GM12878 (cell line): Measurements from ENCODE around the gene MISFA. TPM values are rescaled to one million over a fixed set of nuclear protein-coding genes. Genes with fewer than 3 reads are reported as not detected.

Source experiments
- BRCA1 ChIP-seq: IDR thresholded peaks from 2 replicates; pipeline ENCODE4 v1.6.1; 2011; ENCODE audit warnings: low read depth, low read length, improper control_type of control experiment
- CREB1 ChIP-seq: IDR thresholded peaks from 2 replicates; pipeline ENCODE4 v1.6.1; 2012; ENCODE audit warnings: low read depth, mild to moderate bottlenecking, inconsistent platforms
- HDAC6 ChIP-seq: fragments of 200-600 bp; sonication (generic); IDR thresholded peaks from one replicate; pipeline ENCODE4 v1.8.0; 2017; ENCODE audit warnings: antibody characterized with exemption; ENCODE audit not compliant: unreplicated experiment
- IKZF2 ChIP-seq, 2 experiments: fragments of 450-650 bp; IDR thresholded peaks; 2 replicates each; pipeline ENCODE4 v1.6.1; 2017; ENCODE audit warnings: mild to moderate bottlenecking in 2 of 2, moderate library complexity in 2 of 2
- IRF4 ChIP-seq: IDR thresholded peaks from 2 replicates; pipeline ENCODE4 v1.6.1; 2011; ENCODE audit warnings: low read depth, low read length
- MXI1 ChIP-seq: fragments of 150-350 bp; IDR thresholded peaks from 2 replicates; pipeline ENCODE4 v1.6.1; 2011; ENCODE audit warnings: low read depth, mild to moderate bottlenecking, inconsistent platforms, low read length, improper control_type of control experiment
- ZBED1 ChIP-seq: IDR thresholded peaks from 2 replicates; pipeline ENCODE4 v1.6.1; 2016; ENCODE audit warnings: borderline replicate concordance
- polyA plus RNA-seq, 11 experiments: library from polyadenylated mRNA; depleted of rRNA in 4 of 11; unstranded in 6 of 11; stranded (reverse) in 5 of 11; fragments of >200 nt; fragmentation: Nextera tagmentation in 4 of 11; fragmentation: Illumina TruSeq in 1 of 11; extraction: Ambion mirVana in 4 of 11; extraction: Trizol in 1 of 11; gene quantifications; 1 replicate in 1 of 11; 2 replicates in 10 of 11; pipeline versions ENCODE4 v1.2.1 to v1.2.3, GENCODE V29; 2011 to 2016; ENCODE audit warnings: inconsistent platforms in 2 of 11, missing spikeins in 2 of 11, low read depth in 1 of 11
- total RNA-seq, 4 experiments: library from RNA; depleted of rRNA in 3 of 4; stranded (reverse); fragments of >200 nt in 3 of 4; fragmentation: Illumina TruSeq in 1 of 4; extraction: Trizol in 1 of 4; gene quantifications; 2 replicates each; pipeline versions ENCODE4 v1.2.1 to v1.2.3, GENCODE V29; 2013 to 2021
- TF ChIP-seq, protein P1 (sequence below): fragments of 450-650 bp; formaldehyde crosslinking; IDR thresholded peaks from 2 replicates; pipeline ENCODE4 v1.4.0; 2020; ENCODE audit warnings: mild to moderate bottlenecking, moderate library complexity
- TF ChIP-seq, protein P2 (sequence below): fragments of 450-650 bp; IDR thresholded peaks from 2 replicates; pipeline ENCODE4 v1.6.1; 2017; ENCODE audit warnings: antibody characterized with exemption, mild to moderate bottlenecking, moderate library complexity
- TF ChIP-seq, protein P3 (sequence below): fragments of 450-650 bp; IDR thresholded peaks from 2 replicates; pipeline ENCODE4 v1.6.1; 2017; ENCODE audit warnings: low read depth, mild to moderate bottlenecking, moderate library complexity
- TF ChIP-seq, protein P4 (sequence below): IDR thresholded peaks from 2 replicates; pipeline ENCODE4 v1.6.1; 2011; ENCODE audit warnings: low read depth, mild to moderate bottlenecking, low read length, moderate library complexity, borderline replicate concordance; ENCODE audit errors: extremely low read depth
- TF ChIP-seq, protein P5 (sequence below): fragments of 450-650 bp; IDR thresholded peaks from 2 replicates; pipeline ENCODE4 v1.6.1; 2017; ENCODE audit warnings: mild to moderate bottlenecking, moderate library complexity
- TF ChIP-seq, protein P6 (sequence below): fragments of 450-650 bp; IDR thresholded peaks from 2 replicates; pipeline ENCODE4 v1.6.1; 2017; ENCODE audit warnings: borderline replicate concordance

The MISFA gene
- total and polyA plus RNA-seq, 10 of the 15 experiments (the other 5 are each of a cell fraction or from before 2014, with no cell fraction given): 0.88 to 4.6 (median 2.3) TPM; not detected in 1

DNA sequence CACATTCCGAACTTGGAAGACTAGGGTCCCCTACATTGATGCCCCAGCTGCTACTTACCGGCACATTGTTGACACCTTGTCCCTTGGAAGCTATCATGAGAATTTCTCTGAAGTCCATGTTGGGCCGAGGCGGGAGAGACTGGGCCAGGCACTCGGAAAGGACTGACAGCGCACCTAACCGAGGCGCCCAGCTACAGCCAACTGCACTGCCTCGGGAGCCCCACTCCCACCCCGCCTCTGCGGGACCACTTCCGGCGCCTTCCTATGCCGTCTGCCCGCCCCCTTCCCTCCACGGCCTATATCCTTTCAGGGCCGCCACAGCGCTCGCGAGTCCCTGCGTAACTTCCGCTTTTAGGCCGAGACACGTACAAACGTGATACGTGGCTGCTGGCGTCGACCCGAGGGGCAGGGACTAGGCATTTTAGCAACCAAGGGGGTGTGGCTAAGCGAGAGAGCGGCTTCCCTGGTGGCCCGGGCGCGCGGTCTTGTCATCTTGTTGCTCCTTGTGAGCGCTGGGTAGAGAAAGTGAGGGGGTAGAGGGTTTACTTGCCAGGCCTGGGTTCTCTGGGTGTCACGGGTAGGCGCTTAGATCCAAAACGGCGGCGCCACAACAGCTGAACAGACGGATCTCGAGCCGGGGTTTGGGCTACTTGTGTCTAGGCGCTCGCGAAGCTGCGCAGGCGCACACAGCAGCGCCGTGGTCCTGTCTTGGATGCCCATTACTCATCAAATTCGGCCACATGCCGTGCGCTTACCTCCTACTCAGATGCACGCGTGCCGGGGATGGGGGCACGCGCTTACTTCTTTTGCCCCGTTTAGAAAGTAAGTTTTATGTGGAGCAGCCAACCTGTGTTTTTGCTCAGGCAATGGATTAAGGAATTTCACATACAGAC is 34.8 kb downstream of the MISFA start, which contains the start of gene SPTY2D1 (continued):
- TF ChIP-seq, protein P1, sequence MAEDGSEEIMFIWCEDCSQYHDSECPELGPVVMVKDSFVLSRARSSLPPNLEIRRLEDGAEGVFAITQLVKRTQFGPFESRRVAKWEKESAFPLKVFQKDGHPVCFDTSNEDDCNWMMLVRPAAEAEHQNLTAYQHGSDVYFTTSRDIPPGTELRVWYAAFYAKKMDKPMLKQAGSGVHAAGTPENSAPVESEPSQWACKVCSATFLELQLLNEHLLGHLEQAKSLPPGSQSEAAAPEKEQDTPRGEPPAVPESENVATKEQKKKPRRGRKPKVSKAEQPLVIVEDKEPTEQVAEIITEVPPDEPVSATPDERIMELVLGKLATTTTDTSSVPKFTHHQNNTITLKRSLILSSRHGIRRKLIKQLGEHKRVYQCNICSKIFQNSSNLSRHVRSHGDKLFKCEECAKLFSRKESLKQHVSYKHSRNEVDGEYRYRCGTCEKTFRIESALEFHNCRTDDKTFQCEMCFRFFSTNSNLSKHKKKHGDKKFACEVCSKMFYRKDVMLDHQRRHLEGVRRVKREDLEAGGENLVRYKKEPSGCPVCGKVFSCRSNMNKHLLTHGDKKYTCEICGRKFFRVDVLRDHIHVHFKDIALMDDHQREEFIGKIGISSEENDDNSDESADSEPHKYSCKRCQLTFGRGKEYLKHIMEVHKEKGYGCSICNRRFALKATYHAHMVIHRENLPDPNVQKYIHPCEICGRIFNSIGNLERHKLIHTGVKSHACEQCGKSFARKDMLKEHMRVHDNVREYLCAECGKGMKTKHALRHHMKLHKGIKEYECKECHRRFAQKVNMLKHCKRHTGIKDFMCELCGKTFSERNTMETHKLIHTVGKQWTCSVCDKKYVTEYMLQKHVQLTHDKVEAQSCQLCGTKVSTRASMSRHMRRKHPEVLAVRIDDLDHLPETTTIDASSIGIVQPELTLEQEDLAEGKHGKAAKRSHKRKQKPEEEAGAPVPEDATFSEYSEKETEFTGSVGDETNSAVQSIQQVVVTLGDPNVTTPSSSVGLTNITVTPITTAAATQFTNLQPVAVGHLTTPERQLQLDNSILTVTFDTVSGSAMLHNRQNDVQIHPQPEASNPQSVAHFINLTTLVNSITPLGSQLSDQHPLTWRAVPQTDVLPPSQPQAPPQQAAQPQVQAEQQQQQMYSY (CRISPR knock-in tag): no peak
- TF ChIP-seq MXI1 (peak; percentile 31; the same call in 1 of the 2 replicates), CREB1 (peak; percentile 98), IKZF2 (IDR thresholded peaks at IDR 0.05) (peak in 1 of 2 experiments; percentile 10; a peak in 1 of 4 replicates), IRF4 (0 out of 2 replicates have a peak, but pooled peaks have one; percentile 35), ZBED1 (no peak), BRCA1 (0 out of 2 replicates have a peak, but pooled peaks have one; percentile 8), HDAC6 (peak; percentile 39)
- TF ChIP-seq, protein P2, sequence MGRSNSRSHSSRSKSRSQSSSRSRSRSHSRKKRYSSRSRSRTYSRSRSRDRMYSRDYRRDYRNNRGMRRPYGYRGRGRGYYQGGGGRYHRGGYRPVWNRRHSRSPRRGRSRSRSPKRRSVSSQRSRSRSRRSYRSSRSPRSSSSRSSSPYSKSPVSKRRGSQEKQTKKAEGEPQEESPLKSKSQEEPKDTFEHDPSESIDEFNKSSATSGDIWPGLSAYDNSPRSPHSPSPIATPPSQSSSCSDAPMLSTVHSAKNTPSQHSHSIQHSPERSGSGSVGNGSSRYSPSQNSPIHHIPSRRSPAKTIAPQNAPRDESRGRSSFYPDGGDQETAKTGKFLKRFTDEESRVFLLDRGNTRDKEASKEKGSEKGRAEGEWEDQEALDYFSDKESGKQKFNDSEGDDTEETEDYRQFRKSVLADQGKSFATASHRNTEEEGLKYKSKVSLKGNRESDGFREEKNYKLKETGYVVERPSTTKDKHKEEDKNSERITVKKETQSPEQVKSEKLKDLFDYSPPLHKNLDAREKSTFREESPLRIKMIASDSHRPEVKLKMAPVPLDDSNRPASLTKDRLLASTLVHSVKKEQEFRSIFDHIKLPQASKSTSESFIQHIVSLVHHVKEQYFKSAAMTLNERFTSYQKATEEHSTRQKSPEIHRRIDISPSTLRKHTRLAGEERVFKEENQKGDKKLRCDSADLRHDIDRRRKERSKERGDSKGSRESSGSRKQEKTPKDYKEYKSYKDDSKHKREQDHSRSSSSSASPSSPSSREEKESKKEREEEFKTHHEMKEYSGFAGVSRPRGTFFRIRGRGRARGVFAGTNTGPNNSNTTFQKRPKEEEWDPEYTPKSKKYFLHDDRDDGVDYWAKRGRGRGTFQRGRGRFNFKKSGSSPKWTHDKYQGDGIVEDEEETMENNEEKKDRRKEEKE: no peak
- TF ChIP-seq, protein P3, sequence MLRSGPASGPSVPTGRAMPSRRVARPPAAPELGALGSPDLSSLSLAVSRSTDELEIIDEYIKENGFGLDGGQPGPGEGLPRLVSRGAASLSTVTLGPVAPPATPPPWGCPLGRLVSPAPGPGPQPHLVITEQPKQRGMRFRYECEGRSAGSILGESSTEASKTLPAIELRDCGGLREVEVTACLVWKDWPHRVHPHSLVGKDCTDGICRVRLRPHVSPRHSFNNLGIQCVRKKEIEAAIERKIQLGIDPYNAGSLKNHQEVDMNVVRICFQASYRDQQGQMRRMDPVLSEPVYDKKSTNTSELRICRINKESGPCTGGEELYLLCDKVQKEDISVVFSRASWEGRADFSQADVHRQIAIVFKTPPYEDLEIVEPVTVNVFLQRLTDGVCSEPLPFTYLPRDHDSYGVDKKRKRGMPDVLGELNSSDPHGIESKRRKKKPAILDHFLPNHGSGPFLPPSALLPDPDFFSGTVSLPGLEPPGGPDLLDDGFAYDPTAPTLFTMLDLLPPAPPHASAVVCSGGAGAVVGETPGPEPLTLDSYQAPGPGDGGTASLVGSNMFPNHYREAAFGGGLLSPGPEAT: peak; percentile 79; the same call in 1 of the 2 replicates
- TF ChIP-seq, protein P4, sequence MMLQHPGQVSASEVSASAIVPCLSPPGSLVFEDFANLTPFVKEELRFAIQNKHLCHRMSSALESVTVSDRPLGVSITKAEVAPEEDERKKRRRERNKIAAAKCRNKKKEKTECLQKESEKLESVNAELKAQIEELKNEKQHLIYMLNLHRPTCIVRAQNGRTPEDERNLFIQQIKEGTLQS: peak; percentile 56; the same call in 1 of the 2 replicates
- TF ChIP-seq, protein P5, sequence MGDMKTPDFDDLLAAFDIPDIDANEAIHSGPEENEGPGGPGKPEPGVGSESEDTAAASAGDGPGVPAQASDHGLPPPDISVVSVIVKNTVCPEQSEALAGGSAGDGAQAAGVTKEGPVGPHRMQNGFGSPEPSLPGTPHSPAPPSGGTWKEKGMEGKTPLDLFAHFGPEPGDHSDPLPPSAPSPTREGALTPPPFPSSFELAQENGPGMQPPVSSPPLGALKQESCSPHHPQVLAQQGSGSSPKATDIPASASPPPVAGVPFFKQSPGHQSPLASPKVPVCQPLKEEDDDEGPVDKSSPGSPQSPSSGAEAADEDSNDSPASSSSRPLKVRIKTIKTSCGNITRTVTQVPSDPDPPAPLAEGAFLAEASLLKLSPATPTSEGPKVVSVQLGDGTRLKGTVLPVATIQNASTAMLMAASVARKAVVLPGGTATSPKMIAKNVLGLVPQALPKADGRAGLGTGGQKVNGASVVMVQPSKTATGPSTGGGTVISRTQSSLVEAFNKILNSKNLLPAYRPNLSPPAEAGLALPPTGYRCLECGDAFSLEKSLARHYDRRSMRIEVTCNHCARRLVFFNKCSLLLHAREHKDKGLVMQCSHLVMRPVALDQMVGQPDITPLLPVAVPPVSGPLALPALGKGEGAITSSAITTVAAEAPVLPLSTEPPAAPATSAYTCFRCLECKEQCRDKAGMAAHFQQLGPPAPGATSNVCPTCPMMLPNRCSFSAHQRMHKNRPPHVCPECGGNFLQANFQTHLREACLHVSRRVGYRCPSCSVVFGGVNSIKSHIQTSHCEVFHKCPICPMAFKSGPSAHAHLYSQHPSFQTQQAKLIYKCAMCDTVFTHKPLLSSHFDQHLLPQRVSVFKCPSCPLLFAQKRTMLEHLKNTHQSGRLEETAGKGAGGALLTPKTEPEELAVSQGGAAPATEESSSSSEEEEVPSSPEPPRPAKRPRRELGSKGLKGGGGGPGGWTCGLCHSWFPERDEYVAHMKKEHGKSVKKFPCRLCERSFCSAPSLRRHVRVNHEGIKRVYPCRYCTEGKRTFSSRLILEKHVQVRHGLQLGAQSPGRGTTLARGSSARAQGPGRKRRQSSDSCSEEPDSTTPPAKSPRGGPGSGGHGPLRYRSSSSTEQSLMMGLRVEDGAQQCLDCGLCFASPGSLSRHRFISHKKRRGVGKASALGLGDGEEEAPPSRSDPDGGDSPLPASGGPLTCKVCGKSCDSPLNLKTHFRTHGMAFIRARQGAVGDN: peak; percentile 1; the same call in 1 of the 2 replicates
- TF ChIP-seq, protein P6, sequence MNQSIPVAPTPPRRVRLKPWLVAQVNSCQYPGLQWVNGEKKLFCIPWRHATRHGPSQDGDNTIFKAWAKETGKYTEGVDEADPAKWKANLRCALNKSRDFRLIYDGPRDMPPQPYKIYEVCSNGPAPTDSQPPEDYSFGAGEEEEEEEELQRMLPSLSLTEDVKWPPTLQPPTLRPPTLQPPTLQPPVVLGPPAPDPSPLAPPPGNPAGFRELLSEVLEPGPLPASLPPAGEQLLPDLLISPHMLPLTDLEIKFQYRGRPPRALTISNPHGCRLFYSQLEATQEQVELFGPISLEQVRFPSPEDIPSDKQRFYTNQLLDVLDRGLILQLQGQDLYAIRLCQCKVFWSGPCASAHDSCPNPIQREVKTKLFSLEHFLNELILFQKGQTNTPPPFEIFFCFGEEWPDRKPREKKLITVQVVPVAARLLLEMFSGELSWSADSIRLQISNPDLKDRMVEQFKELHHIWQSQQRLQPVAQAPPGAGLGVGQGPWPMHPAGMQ: no peak
